Hippocampal formation (tissue), 2 donors: ENCODE measurements around the gene MPPED1.

Experiments used
- DNase-seq, 2 donors: peaks; one replicate each; lab custom pipeline; 2025; lab: John Stamatoyannopoulos, UW

The MPPED1 gene

GRCh38 chr22:43448048-43448447, 36.2 kb downstream of the MPPED1 start:
- DNase-seq: no peak

- no peak for DNase-seq
Observed at GRCh38 chr22:43449205-43449830, 37.5 kb downstream of the MPPED1 start.

- DNase-seq: no peak
Observed at GRCh38 chr22:43449831-43450225, 38.0 kb downstream of the MPPED1 start.

GRCh38 chr22:43451371-43452050, 39.7 kb downstream of the MPPED1 start:
- DNase-seq: no peak

- DNase-seq: no peak
Observed at GRCh38 chr22:43455846-43456245, 44.0 kb downstream of the MPPED1 start.

GRCh38 chr22:43457002-43457401, 45.2 kb downstream of the MPPED1 start:
- DNase-seq: no peak

GRCh38 chr22:43462701-43463100, 50.9 kb downstream of the MPPED1 start:
- no peak for DNase-seq

- no peak for DNase-seq
Observed at GRCh38 chr22:43464809-43465208, 53.0 kb downstream of the MPPED1 start.

- DNase-seq: no peak
Observed at GRCh38 chr22:43465291-43466015, 53.6 kb downstream of the MPPED1 start.

- no peak for DNase-seq
Observed at GRCh38 chr22:43466710-43467109, 54.9 kb downstream of the MPPED1 start.

GRCh38 chr22:43467216-43467940, 55.6 kb downstream of the MPPED1 start:
- DNase-seq: no peak

GRCh38 chr22:43470253-43470652, 58.4 kb downstream of the MPPED1 start:
- DNase-seq: no peak

- DNase-seq: no peak
Observed at GRCh38 chr22:43470941-43471585, 59.2 kb downstream of the MPPED1 start.

GRCh38 chr22:43471606-43472135, 59.9 kb downstream of the MPPED1 start:
- DNase-seq: no peak

- DNase-seq: no peak
Observed at GRCh38 chr22:43473031-43473430, 61.2 kb downstream of the MPPED1 start.

GRCh38 chr22:43473441-43473840, 61.6 kb downstream of the MPPED1 start:
- DNase-seq: no peak

GRCh38 chr22:43474161-43475101, 62.6 kb downstream of the MPPED1 start:
- DNase-seq: no peak

- no peak for DNase-seq
Observed at GRCh38 chr22:43475549-43476076, 63.8 kb downstream of the MPPED1 start.

GRCh38 chr22:43476341-43476740, 64.5 kb downstream of the MPPED1 start:
- no peak for DNase-seq
